Omental fat pad (tissue), 4 donors: Measurements from ENCODE around the gene MAST3. TPM values are rescaled to one million over a fixed set of nuclear protein-coding genes. Genes with fewer than 3 reads are reported as not detected.

ENCODE experiments used
- ATAC-seq: fragments of 150-250 bp; one replicate; pipeline ENCODE4 v1.9.1; 2016; ENCODE audit warnings: mild to moderate bottlenecking, moderate library complexity; ENCODE audit not compliant: low FRiP score
- DNase-seq: peaks from one replicate; pipeline ENCODE4 v3.0.0-alpha.2; 2019; ENCODE audit warnings: low spot score
- CTCF ChIP-seq, 3 donors: fragments of 450-650 bp; IDR thresholded peaks; one replicate each; pipeline ENCODE4 v1.5.1; 2016 to 2017; ENCODE audit warnings: antibody characterized with exemption in 3 of 3, mild to moderate bottlenecking in 3 of 3, moderate library complexity in 2 of 3
- total RNA-seq, 4 donors: library from RNA; depleted of rRNA; stranded (reverse); fragments of >200 nt; gene quantifications; one replicate each; pipeline ENCODE4 v1.1.0, GENCODE V29; 2016

The MAST3 gene
- total RNA-seq, 4 donors from 2014 or later = 4.5 to 14.8 (median 8.9) TPM

GRCh38 chr19:18122424-18122823 is 24.8 kb downstream of the MAST3 start:
- ATAC-seq = no peak
- no peak for DNase-seq
- TF ChIP-seq CTCF (IDR thresholded peaks at IDR 0.05) = no peak

GRCh38 chr19:18122860-18123795 is 25.6 kb downstream of the MAST3 start:
- DNase-seq (no peak), ATAC-seq (no peak)
- TF ChIP-seq CTCF (IDR thresholded peaks at IDR 0.05) = no peak

GRCh38 chr19:18123819-18124218 is 26.2 kb downstream of the MAST3 start:
- ATAC-seq (no peak), DNase-seq (no peak)
- TF ChIP-seq CTCF (IDR thresholded peaks at IDR 0.05) = no peak

GRCh38 chr19:18126097-18126496 is 28.5 kb downstream of the MAST3 start:
- no peak for TF ChIP-seq CTCF (IDR thresholded peaks at IDR 0.05)
- no peak for DNase-seq
- ATAC-seq = no peak

- no peak for ATAC-seq
- no peak for DNase-seq
- TF ChIP-seq CTCF (IDR thresholded peaks at IDR 0.05) = no peak
These were observed 30.5 kb downstream of the MAST3 start for GRCh38 chr19:18128044-18128443.

- ATAC-seq (no peak), DNase-seq (no peak)
- no peak for TF ChIP-seq CTCF (IDR thresholded peaks at IDR 0.05)
These were observed 31.2 kb downstream of the MAST3 start for GRCh38 chr19:18128805-18129204.
